Measurements from ENCODE around the gene PTCH1.

- TF ChIP-seq POLR2A (IDR thresholded peaks at IDR 0.05), result no peak
- TF ChIP-seq, protein P1, sequence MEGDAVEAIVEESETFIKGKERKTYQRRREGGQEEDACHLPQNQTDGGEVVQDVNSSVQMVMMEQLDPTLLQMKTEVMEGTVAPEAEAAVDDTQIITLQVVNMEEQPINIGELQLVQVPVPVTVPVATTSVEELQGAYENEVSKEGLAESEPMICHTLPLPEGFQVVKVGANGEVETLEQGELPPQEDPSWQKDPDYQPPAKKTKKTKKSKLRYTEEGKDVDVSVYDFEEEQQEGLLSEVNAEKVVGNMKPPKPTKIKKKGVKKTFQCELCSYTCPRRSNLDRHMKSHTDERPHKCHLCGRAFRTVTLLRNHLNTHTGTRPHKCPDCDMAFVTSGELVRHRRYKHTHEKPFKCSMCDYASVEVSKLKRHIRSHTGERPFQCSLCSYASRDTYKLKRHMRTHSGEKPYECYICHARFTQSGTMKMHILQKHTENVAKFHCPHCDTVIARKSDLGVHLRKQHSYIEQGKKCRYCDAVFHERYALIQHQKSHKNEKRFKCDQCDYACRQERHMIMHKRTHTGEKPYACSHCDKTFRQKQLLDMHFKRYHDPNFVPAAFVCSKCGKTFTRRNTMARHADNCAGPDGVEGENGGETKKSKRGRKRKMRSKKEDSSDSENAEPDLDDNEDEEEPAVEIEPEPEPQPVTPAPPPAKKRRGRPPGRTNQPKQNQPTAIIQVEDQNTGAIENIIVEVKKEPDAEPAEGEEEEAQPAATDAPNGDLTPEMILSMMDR (IDR thresholded peaks at IDR 0.05 in 4 of 5, conservative IDR thresholded peaks at IDR 0.05 in 1 of 5), result no peak
Observed at GRCh38 chr9:95446984-95447383, 69.8 kb downstream of the PTCH1 start.
